ENCODE results near the gene DAB2IP. TPM values are rescaled to one million over a fixed set of nuclear protein-coding genes. Genes with fewer than 3 reads are reported as not detected.
A peak's percentile ranks its signal among the peaks of the same experiment; 100 is the strongest.

The DAB2IP gene
- total and polyA plus RNA-seq, 2 experiments from 2014 or later, result 8.9 to 42.8 TPM

DNA sequence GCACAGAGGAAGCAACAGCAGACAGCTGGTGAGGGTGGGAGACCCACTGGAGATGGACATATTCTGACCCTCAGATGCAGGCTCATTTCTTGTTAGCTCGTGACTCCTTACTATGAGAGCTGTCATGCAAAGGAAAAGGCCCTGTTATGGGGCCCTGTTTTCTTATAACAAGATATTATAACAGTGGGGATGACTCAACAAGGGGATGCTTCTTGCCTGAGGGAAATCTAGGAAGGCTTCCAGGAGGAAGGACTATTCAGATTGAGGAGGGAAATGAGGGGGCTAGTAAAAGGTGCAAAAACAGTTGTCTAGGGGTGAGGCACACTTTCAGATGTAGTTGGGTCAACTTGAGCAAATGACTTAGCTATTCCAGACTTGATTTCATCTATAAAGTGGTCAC is 83.0 kb downstream of the DAB2IP start:
- DNase-seq (ENCODE audit: low spot score), result no peak
- H3K4me2 ChIP-seq, result 0 out of 2 replicates have a peak overlapping the region, but pooled peaks have one; percentile 83

More for the DNA sequence above, 83.0 kb downstream of the DAB2IP start:
- no peak for TF ChIP-seq JUNB (IDR thresholded peaks at IDR 0.05; ENCODE audit: unreplicated experiment)
- TF ChIP-seq EZH2 (IDR thresholded peaks at IDR 0.05; ENCODE audit: low read depth, unreplicated experiment), result no peak
- TF ChIP-seq ETS1 (IDR thresholded peaks at IDR 0.05), result no peak
- TF ChIP-seq EZH2phosphoT487 (IDR thresholded peaks at IDR 0.05; ENCODE audit: unreplicated experiment), result no peak
- TF ChIP-seq, protein P1, sequence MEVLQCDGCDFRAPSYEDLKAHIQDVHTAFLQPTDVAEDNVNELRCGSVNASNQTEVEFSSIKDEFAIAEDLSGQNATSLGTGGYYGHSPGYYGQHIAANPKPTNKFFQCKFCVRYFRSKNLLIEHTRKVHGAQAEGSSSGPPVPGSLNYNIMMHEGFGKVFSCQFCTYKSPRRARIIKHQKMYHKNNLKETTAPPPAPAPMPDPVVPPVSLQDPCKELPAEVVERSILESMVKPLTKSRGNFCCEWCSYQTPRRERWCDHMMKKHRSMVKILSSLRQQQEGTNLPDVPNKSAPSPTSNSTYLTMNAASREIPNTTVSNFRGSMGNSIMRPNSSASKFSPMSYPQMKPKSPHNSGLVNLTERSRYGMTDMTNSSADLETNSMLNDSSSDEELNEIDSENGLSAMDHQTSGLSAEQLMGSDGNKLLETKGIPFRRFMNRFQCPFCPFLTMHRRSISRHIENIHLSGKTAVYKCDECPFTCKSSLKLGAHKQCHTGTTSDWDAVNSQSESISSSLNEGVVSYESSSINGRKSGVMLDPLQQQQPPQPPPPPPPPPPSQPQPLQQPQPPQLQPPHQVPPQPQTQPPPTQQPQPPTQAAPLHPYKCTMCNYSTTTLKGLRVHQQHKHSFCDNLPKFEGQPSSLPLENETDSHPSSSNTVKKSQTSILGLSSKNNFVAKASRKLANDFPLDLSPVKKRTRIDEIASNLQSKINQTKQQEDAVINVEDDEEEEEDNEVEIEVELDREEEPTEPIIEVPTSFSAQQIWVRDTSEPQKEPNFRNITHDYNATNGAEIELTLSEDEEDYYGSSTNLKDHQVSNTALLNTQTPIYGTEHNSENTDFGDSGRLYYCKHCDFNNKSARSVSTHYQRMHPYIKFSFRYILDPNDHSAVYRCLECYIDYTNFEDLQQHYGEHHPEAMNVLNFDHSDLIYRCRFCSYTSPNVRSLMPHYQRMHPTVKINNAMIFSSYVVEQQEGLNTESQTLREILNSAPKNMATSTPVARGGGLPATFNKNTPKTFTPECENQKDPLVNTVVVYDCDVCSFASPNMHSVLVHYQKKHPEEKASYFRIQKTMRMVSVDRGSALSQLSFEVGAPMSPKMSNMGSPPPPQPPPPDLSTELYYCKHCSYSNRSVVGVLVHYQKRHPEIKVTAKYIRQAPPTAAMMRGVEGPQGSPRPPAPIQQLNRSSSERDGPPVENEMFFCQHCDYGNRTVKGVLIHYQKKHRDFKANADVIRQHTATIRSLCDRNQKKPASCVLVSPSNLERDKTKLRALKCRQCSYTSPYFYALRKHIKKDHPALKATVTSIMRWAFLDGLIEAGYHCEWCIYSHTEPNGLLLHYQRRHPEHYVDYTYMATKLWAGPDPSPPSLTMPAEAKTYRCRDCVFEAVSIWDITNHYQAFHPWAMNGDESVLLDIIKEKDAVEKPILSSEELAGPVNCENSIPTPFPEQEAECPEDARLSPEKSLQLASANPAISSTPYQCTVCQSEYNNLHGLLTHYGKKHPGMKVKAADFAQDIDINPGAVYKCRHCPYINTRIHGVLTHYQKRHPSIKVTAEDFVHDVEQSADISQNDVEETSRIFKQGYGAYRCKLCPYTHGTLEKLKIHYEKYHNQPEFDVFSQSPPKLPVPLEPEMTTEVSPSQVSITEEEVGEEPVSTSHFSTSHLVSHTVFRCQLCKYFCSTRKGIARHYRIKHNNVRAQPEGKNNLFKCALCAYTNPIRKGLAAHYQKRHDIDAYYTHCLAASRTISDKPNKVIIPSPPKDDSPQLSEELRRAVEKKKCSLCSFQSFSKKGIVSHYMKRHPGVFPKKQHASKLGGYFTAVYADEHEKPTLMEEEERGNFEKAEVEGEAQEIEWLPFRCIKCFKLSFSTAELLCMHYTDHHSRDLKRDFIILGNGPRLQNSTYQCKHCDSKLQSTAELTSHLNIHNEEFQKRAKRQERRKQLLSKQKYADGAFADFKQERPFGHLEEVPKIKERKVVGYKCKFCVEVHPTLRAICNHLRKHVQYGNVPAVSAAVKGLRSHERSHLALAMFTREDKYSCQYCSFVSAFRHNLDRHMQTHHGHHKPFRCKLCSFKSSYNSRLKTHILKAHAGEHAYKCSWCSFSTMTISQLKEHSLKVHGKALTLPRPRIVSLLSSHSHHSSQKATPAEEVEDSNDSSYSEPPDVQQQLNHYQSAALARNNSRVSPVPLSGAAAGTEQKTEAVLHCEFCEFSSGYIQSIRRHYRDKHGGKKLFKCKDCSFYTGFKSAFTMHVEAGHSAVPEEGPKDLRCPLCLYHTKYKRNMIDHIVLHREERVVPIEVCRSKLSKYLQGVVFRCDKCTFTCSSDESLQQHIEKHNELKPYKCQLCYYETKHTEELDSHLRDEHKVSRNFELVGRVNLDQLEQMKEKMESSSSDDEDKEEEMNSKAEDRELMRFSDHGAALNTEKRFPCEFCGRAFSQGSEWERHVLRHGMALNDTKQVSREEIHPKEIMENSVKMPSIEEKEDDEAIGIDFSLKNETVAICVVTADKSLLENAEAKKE (CRISPR knock-in tag; IDR thresholded peaks at IDR 0.05), result no peak
- TF ChIP-seq CTCF (conservative IDR thresholded peaks at IDR 0.05; ENCODE audit: low read depth in 2 of 2), result no peak
- no peak for TF ChIP-seq CREB1 (CRISPR knock-in tag; IDR thresholded peaks at IDR 0.05; ENCODE audit: low read depth)
- TF ChIP-seq ZNF114 (CRISPR knock-in tag; IDR thresholded peaks at IDR 0.05), result no peak
- no peak for TF ChIP-seq STAT1 (IDR thresholded peaks at IDR 0.05; ENCODE audit: unreplicated experiment)
- no peak for TF ChIP-seq REST (IDR thresholded peaks at IDR 0.05; ENCODE audit: unreplicated experiment)
- TF ChIP-seq ZNF331 (CRISPR knock-in tag; IDR thresholded peaks at IDR 0.05; ENCODE audit: low read depth), result no peak
- no peak for TF ChIP-seq NANOG (IDR thresholded peaks at IDR 0.05; ENCODE audit: borderline replicate concordance)
- Histone ChIP-seq H4K20me1 (replicated peaks; ENCODE audit: insufficient read depth) (peaks cover 19% of the 10 kb centered on the region), H2AFZ (no peak overlapping the region), H3F3A (replicated peaks; ENCODE audit: low read depth) (peaks cover 7% of the 10 kb centered on the region), H3K4me3 (no peak overlapping the region), H3K27me3 (ENCODE audit: insufficient read depth) (0 out of 2 replicates have a peak, but pooled peaks cover 8% of the 10 kb centered on the region), H3K4me1 (ENCODE audit: insufficient read depth) (peaks cover 38% of the 10 kb centered on the region), H3K36me3 (ENCODE audit: insufficient read depth) (no peaks in the 10 kb centered on the region), H3K9me2 (ENCODE audit: insufficient read depth) (no peaks in the 10 kb centered on the region), H3K79me2 (replicated peaks; ENCODE audit: insufficient read depth) (peaks cover 48% of the 10 kb centered on the region), H3K27ac (ENCODE audit: low read depth) (no peak overlapping the region)
- no peaks in the 10 kb centered on the region for H3K9me3 Mint-ChIP-seq
- peaks cover 57% of the 10 kb centered on the region for H3K4me1 Mint-ChIP-seq
- no peaks in the 10 kb centered on the region for H3K36me3 Mint-ChIP-seq (ENCODE audit: low read depth)
- H3K4me3 Mint-ChIP-seq, result no peak overlapping the region; the same call in 2 of the 3 replicates
- ATAC-seq, result no peak
- no peak overlapping the region for H3K27ac Mint-ChIP-seq
- H3K27me3 Mint-ChIP-seq (ENCODE audit: insufficient read depth, low read depth, poor library complexity), result peaks cover 18% of the 10 kb centered on the region

Data from GM23338 (cell line).